Activated naive CD8-positive, alpha-beta T cell treated with anti-CD3 and anti-CD28 coated beads, Interleukin-2, amount 50 U/mL, for 24 hours (primary cell): Measurements from ENCODE around the gene ACTL6B.

Experiments
- ATAC-seq: fragments of 150-1000 bp; cut with Tn5 transposase; one replicate; pipeline ENCODE4 v1.10.0; 2021
- DNase-seq: peaks from one replicate; pipeline ENCODE4 v3.0.0; 2021
- H3K27ac Mint-ChIP-seq: one replicate; pipeline ENCODE4 v1.8.0; 2021; ENCODE audit warnings: mild to moderate bottlenecking, mixed read lengths
- H3K27me3 Mint-ChIP-seq: one replicate; pipeline ENCODE4 v1.8.0; 2021; ENCODE audit warnings: mixed read lengths
- H3K36me3 Mint-ChIP-seq: one replicate; pipeline ENCODE4 v1.8.0; 2021; ENCODE audit warnings: low read depth, mixed read lengths
- H3K4me1 Mint-ChIP-seq: one replicate; pipeline ENCODE4 v1.8.0; 2021; ENCODE audit warnings: mixed read lengths
- H3K4me3 Mint-ChIP-seq: one replicate; pipeline ENCODE4 v1.8.0; 2021; ENCODE audit warnings: mild to moderate bottlenecking, moderate library complexity, mixed read lengths
- H3K9me3 Mint-ChIP-seq: one replicate; pipeline ENCODE4 v1.8.0; 2021; ENCODE audit warnings: mixed read lengths

ACTL6B gene

DNA sequence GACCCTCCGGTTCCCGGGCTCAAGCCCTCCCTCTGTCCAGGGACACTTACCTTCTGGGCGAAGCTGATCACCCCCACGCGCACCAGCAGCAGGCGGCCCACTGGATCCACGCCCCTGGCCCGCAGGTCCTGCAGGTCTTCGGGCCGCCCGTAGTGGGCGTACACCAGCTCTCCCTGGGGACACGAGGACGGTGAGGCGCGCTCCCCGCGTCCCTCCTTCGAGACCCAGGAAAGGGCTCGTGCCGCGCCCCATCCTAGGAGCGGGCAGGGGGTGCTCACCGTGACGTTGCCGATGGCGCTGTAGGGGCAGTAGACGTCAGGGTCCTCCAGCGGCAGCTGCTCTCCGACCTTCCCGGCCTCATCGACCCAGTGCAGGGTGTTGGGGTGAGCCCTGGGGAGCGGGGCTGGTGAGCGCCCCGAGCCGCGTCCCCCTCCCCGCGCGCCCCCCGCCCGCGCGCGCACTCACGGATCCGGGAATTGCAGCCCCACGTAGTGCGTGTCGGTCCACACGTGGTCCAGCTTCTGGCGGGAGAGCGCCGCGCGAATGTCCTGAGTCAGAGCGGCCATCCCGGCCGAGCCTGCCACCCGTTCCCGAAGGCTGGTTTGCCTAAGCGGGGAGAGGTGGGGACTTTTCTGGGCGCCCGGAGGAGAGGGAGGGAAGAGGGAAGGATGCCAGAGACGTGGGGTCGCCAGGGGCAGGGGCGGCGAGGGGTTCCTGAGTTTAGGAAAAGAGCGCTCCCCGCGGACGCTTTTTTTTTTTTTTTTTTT lies 23.1 kb downstream of the ACTL6B start:
- ATAC-seq (peak; percentile 71), DNase-seq (peak; percentile 69)
- peaks cover 4% of the 10 kb centered on the region for H3K36me3 Mint-ChIP-seq

DNA sequence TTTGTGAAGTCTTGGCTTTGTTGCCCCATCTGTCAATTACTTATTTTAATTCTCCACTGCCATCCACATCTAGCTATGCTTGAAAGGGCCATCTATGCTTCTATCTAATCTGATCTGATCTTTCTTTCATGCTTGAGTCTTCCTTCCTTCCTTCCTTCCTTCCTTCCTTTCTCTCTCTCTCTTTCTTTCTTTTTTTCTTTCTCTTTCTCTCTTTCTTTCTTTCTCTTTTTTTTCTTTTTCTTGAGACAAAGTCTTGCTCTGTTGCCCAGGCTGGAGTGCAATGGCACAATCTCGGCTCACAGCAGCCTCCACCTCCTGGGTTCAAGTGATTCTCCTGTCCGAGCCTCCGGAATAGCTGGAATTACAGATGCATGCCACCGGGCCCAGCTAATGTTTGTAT lies 26.2 kb downstream of the ACTL6B start:
- Mint-ChIP-seq H3K4me3 (no peak overlapping the region), H3K4me1 (peaks cover 33% of the 10 kb centered on the region), H3K36me3 (peaks cover 4% of the 10 kb centered on the region), H3K27ac (no peak overlapping the region), H3K9me3 (no peaks in the 10 kb centered on the region), H3K27me3 (peaks cover 2% of the 10 kb centered on the region)
- ATAC-seq (no peak), DNase-seq (no peak)

More for the DNA sequence above, 23.1 kb downstream of the ACTL6B start:
- Mint-ChIP-seq H3K4me3 (peak overlapping the region; percentile 82), H3K4me1 (peaks cover 21% of the 10 kb centered on the region), H3K27ac (peak overlapping the region; percentile 91), H3K27me3 (peaks cover 2% of the 10 kb centered on the region), H3K9me3 (no peaks in the 10 kb centered on the region)

DNA sequence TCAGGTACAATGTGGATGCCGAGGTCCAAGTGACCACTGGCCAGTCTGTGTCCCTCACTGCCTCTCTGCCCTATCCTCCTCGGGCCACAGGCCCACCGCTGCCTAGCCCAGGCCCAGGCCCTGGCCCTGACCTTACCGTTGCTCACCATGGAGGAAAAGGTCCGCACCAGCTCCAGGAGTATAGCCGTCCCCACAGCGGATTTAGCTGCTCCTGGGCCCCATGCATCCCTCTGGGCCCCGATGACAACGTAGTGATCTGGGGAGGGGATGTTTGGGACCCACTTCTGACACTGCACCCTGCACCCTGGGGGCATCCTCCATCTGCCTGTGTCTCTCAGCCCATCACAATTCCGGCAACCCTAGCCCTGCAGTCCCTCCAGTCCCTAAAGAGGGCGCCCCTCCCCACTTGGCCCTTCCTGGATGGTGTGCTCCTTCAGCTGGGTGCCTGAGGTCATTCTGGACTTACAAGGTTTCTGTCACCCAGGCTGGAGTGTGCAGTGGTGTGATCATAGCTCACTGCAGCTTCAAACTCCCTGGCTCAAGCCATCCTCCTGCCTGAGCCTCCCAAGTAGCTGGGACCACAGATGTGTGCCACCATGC lies 27.0 kb downstream of the ACTL6B start:
- peaks cover 32% of the 10 kb centered on the region for H3K4me1 Mint-ChIP-seq
- ATAC-seq: no peak
- no peaks in the 10 kb centered on the region for H3K9me3 Mint-ChIP-seq
- peak; percentile 45 for DNase-seq
- peaks cover 2% of the 10 kb centered on the region for H3K27me3 Mint-ChIP-seq
- no peak overlapping the region for H3K27ac Mint-ChIP-seq
- no peak overlapping the region for H3K4me3 Mint-ChIP-seq
- peaks cover 4% of the 10 kb centered on the region for H3K36me3 Mint-ChIP-seq

DNA sequence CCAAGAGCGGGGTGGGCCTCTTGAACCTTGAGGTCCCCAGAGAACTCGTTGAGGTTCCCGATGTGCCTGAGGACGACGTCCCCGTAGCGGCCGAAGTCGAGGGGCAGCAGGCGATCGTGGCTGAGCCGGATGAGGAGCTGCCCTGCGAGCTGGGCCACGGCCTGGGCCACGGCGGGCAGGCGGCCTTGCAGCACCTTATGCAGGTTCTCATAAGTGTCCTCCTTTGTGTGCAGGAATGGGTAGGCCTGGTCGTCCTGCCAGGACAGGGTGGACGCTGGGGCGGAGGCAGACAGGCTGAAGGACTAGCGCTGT lies 29.1 kb downstream of the ACTL6B start:
- H3K36me3 Mint-ChIP-seq: peaks cover 3% of the 10 kb centered on the region
- peak overlapping the region; percentile 79 for H3K4me3 Mint-ChIP-seq
- ATAC-seq (no peak), DNase-seq (no peak)
- peak overlapping the region; percentile 81 for H3K27ac Mint-ChIP-seq
- H3K9me3 Mint-ChIP-seq: no peaks in the 10 kb centered on the region
- H3K27me3 Mint-ChIP-seq: peaks cover under 1% of the 10 kb centered on the region
- H3K4me1 Mint-ChIP-seq: peaks cover 17% of the 10 kb centered on the region

DNA sequence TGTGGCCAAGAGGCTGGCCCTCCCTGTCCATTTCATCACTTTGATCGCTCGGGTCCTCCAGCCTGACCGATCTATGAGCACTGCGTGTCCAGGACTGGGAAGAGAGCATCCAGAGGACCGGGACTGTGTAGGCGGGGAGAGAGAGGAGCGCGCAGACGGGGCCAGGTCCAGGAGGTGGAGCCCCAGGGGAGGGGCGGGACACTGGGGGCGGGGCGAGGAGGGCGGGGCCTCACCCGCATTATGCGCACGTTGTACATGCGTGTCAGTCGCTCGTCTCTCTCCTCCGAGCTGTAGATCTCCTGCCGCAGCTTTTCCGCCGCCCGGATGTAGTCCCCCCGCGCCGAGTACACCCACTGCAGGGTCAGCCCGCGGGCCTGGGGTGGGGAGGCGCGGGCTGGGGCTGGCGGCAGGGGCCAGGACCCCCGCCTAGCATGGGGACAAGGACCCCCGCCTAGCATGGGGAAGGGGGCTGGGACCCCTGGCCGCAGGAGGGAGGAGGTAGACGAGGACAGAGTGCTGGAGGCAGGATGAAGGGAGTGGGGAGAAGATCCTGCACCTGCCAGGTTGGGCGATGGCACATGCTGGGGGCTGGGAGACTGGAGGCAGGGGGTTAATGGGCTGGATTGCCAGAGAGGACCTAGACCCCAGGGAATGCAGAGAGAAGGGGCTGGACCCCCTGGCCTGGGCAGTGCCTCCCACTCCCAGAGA lies 29.6 kb downstream of the ACTL6B start:
- DNase-seq (peak; percentile 88), ATAC-seq (peak; percentile 96)
- peaks cover 15% of the 10 kb centered on the region for H3K4me1 Mint-ChIP-seq
- no peaks in the 10 kb centered on the region for H3K27me3 Mint-ChIP-seq
- H3K9me3 Mint-ChIP-seq: no peaks in the 10 kb centered on the region
- H3K36me3 Mint-ChIP-seq: peaks cover 3% of the 10 kb centered on the region
- peak overlapping the region; percentile 79 for H3K4me3 Mint-ChIP-seq
- peak overlapping the region; percentile 81 for H3K27ac Mint-ChIP-seq

DNA sequence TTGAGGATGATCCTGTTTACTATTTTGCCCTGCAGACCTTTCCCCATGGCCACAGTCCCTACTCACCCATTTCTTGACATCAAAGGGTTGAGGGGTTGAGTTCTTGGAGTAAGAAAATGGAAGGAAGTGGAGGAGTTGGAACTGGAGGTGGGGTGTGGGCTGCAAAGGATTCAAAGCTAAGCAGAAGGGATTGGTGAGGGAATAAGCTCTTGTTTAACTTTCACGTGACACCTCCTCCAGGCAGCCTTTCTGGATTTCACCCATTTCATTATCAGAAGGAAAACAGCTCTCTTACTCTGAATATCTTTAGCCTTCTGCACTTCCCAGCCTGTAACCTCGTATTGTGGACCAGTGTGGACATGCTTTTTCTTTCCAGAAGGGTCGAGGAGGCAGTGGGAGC lies 30.2 kb downstream of the ACTL6B start:
- H3K27ac Mint-ChIP-seq: no peak overlapping the region
- no peaks in the 10 kb centered on the region for H3K27me3 Mint-ChIP-seq
- DNase-seq (no peak), ATAC-seq (no peak)
- H3K9me3 Mint-ChIP-seq: no peaks in the 10 kb centered on the region
- peaks cover 3% of the 10 kb centered on the region for H3K36me3 Mint-ChIP-seq
- peaks cover 15% of the 10 kb centered on the region for H3K4me1 Mint-ChIP-seq
- peak overlapping the region; percentile 79 for H3K4me3 Mint-ChIP-seq

DNA sequence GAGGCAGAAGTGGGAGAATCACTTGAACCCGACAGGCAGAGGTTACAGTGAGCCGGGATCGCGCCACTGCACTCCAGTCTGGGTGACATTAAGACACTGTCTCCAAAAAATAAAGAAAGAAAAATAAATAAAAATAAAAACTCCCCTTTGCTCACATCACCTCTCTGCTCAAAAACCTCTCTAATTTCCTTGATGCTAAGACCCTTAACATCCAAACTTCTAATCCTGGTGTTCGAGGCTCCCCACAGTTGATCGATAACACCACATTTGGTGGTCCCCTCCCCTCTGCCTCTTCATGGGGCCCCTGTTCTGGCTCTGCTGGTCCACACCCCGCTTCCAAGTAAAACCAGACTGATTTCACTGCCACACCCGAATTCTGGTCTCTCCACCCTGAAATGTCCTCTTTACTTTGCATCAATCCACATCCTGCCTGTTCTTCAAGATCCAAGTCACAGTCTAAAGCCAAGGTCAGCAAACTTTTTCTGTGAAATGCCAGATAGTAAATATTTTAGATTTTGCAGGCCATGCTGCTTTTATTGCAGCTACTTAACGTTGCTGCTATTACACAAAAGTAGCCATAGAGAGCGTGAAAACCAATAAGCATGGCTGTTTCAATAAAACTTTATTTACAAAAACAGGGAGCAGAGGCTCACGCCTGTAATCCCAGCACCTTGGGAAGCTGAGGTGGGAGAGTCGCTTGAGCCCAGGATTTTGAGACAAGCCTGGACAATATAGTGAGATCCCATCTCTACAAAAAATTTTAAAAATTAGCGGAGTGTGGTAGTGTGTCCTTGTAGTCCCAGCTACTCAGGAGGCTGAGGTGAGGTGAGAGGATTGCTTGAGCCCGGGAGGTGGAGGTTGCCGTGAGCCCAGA lies 32.1 kb downstream of the ACTL6B start:
- Mint-ChIP-seq H3K27ac (no peak overlapping the region), H3K36me3 (no peaks in the 10 kb centered on the region), H3K4me1 (peaks cover 15% of the 10 kb centered on the region), H3K9me3 (no peaks in the 10 kb centered on the region), H3K4me3 (no peak overlapping the region), H3K27me3 (no peaks in the 10 kb centered on the region)
- DNase-seq (no peak), ATAC-seq (no peak)

DNA sequence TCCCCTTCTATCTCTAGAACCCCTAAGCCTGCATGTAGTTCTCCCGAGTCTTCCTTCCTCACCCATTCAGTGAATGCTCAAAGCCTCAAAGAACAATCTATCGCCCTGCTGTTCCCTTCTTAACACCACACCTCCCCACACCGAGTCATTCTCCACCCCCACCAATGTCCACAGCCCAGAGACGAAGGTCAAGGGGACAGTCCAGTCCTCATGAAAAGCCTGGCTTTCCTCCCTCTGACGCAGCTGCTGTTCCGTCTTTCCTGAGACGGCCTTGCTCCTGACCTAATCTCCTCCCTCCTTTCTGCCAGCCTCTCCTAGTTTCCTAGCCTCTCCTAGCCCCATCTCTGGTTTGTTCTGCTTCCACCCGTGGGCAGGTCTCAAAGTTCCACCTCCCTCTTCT lies 34.7 kb downstream of the ACTL6B start:
- Mint-ChIP-seq H3K36me3 (no peaks in the 10 kb centered on the region), H3K4me3 (no peak overlapping the region), H3K27ac (peak overlapping the region; percentile 46), H3K27me3 (no peaks in the 10 kb centered on the region), H3K4me1 (peaks cover 8% of the 10 kb centered on the region), H3K9me3 (no peaks in the 10 kb centered on the region)
- DNase-seq (no peak), ATAC-seq (no peak)

DNA sequence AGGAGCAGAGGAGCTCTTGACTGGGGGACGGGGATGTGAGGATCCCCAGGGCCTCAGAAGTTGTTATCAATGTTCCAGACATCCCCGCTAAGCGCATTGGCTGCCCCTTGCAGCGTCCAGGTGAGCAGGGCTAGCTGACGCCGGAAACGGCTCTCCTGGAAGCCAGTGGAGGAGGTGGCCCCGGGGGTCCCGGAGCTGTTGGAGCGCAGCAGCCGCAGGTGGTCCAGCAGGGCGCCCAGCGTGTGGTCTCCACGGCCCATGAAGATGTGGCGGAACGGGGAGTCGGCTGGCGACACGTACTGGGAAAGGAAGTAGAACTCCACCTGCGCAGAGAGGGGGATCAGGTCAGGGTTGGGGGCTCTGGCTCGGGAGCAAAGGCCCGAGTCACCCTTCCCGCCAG lies 35.4 kb downstream of the ACTL6B start:
- H3K27ac Mint-ChIP-seq: no peak overlapping the region
- H3K4me3 Mint-ChIP-seq: no peak overlapping the region
- H3K27me3 Mint-ChIP-seq: no peaks in the 10 kb centered on the region
- no peaks in the 10 kb centered on the region for H3K36me3 Mint-ChIP-seq
- peaks cover 2% of the 10 kb centered on the region for H3K4me1 Mint-ChIP-seq
- no peak for ATAC-seq
- DNase-seq: no peak
- no peaks in the 10 kb centered on the region for H3K9me3 Mint-ChIP-seq

DNA sequence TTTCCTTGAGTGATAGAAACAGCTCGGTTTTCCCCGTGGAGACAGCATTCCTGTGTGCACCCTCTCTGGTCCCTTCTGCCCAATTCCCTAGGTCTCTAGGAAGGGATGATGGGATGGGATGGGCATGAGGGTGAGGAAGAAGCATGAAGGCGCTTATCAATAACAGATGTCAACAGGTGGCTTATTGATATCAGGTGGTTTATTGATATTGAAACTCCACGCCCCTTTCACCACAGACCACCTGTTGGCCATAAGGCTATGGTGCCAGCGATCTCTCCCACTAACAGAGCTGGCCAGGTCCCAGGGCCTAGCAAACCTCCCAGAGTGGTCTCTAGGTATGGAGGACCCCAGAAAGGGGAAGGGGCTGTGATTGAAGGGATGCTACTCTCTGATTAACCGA lies 36.0 kb downstream of the ACTL6B start:
- DNase-seq (no peak), ATAC-seq (no peak)
- no peak overlapping the region for H3K27ac Mint-ChIP-seq
- H3K4me3 Mint-ChIP-seq: no peak overlapping the region
- H3K27me3 Mint-ChIP-seq: no peaks in the 10 kb centered on the region
- no peaks in the 10 kb centered on the region for H3K9me3 Mint-ChIP-seq
- H3K4me1 Mint-ChIP-seq: no peaks in the 10 kb centered on the region
- H3K36me3 Mint-ChIP-seq: no peaks in the 10 kb centered on the region

DNA sequence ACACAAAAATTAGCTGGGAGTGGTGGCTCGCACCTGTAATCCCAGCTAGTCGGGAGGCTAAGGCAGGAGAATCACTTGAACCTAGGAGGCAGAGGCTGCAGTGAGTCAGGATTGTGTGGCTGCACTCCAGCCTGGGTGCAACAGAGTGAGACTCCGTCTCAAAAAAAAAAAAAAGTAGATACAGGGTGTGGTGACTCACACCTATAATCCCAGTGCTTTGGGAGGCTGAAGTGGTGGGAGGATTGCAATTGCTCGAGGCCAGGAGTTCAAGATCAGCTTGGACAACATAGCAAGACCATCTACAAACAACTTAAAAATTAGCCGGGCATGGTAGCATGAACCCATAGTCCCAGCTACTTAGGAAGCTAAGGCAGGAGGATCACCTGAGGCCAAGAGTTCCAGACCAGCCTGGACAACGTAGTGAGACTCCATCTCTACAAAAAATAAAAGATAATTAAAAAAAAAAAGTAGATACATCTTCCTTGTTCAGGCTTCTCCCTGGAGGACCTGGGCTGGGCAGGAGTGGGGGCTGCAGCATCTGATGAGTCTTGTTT lies 41.9 kb downstream of the ACTL6B start:
- Mint-ChIP-seq H3K9me3 (no peaks in the 10 kb centered on the region), H3K4me1 (peaks cover 23% of the 10 kb centered on the region), H3K27ac (no peak overlapping the region), H3K4me3 (no peak overlapping the region), H3K36me3 (no peaks in the 10 kb centered on the region), H3K27me3 (peaks cover 3% of the 10 kb centered on the region)
- ATAC-seq (no peak), DNase-seq (no peak)

DNA sequence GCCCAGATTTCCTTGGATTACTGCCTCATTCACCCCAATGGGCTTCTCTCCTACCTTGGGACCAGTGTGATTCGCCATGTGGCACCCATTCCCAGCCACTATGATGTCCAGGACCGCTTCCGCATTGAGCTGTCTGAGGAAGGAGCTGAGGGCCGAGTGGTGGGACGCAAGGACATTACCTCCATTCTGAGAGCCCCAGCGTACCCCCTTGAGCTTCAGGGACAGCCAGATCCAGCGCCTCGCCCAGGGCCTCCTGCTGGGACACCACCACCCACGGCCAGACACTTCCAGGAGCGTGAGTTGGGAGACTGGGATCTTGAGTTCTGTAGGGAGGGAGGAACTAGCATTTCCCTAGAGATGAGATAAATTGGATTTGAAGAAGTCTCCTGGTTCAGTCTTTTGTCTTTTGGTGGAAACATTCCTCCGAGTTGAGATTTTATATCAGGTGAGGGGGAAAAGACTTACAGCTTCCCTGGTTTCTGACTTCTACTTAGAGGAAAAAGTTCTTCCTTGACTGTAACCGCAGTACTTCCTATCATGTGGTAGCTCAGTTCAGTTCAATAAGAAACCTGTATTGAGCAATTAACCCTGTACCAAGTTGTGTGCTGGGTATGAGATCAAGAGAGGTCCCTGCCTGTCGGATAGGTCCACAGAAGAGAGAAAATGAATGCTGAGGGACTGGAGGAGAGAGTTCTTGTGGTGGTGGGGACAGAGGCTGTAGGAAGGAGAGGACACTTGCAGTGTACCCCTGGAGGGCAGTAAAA lies 42.7 kb downstream of the ACTL6B start:
- peaks cover 23% of the 10 kb centered on the region for H3K4me1 Mint-ChIP-seq
- peak overlapping the region; percentile 93 for H3K4me3 Mint-ChIP-seq
- H3K27me3 Mint-ChIP-seq: peaks cover 3% of the 10 kb centered on the region
- H3K36me3 Mint-ChIP-seq: no peaks in the 10 kb centered on the region
- no peak overlapping the region for H3K27ac Mint-ChIP-seq
- ATAC-seq (no peak), DNase-seq (no peak)
- no peaks in the 10 kb centered on the region for H3K9me3 Mint-ChIP-seq

DNA sequence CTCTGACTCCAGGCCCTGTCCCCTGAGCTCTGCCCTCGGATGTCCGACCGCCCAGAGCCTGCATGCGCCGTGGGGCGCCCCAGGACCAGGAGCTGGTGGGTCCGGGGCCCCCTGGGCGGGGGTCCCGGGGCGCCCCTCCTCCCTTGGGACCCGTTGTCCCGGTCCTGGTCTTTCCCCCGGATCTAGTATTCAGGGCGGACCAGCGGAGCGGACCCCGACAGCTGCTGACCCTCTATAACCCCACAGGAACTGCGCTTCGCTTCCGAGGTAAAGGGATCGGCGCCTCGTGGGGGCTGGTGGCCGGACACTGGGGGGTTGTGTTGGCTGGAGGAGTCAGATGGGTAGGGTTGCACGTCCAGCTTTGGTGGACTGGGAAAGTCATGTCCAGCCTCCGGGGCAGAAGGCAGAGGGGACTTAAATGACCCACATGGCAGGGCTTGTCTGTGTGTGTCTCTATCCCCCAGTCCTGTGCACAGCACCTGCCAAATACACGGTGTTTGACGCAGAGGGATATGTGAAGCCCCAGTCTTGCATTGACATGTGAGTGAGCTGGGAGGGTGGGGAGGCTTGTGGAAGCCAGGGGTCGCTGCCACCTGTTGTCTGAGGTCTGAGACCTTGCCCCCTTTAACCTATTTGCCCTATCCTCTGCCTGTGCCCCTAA lies 43.4 kb downstream of the ACTL6B start:
- Mint-ChIP-seq H3K27me3 (peaks cover 3% of the 10 kb centered on the region), H3K27ac (no peak overlapping the region), H3K4me1 (peaks cover 23% of the 10 kb centered on the region), H3K9me3 (no peaks in the 10 kb centered on the region), H3K36me3 (no peaks in the 10 kb centered on the region), H3K4me3 (peak overlapping the region; percentile 93)
- DNase-seq: no peak
- peak; percentile 0 for ATAC-seq
